Esophagus squamous epithelium (tissue), 4 donors: Measurements from ENCODE around the gene SREBF1.

Experiments used
- CTCF ChIP-seq, 6 experiments: fragments of 450-650 bp in 4 of 6; fragments of 200-600 bp in 2 of 6; sonication (generic) in 2 of 6; IDR thresholded peaks; one replicate each; pipeline ENCODE4 v1.5.1; 2016 to 2019; ENCODE audit warnings: antibody characterized with exemption in 6 of 6, mild to moderate bottlenecking in 4 of 6, moderate library complexity in 4 of 6
- POLR2A ChIP-seq, 4 donors: fragments of 450-650 bp; IDR thresholded peaks; one replicate each; pipeline ENCODE4 v1.6.1; 2017; ENCODE audit warnings: antibody characterized with exemption in 4 of 4, mild to moderate bottlenecking in 4 of 4, moderate library complexity in 3 of 4

GRCh38 chr17:17813055-17813724 is 23.6 kb downstream of the SREBF1 start:
- TF ChIP-seq POLR2A (IDR thresholded peaks at IDR 0.05) (no peak), CTCF (IDR thresholded peaks at IDR 0.05) (no peak)
